Activated naive CD8-positive, alpha-beta T cell (primary cell): ENCODE results near the gene CCDC106.

Experiments
- H3K27ac Mint-ChIP-seq: one replicate; pipeline ENCODE4 v1.8.0; 2021; ENCODE audit warnings: mixed read lengths
- H3K27me3 Mint-ChIP-seq: one replicate; pipeline ENCODE4 v1.8.0; 2021; ENCODE audit warnings: mixed read lengths
- H3K36me3 Mint-ChIP-seq: one replicate; pipeline ENCODE4 v1.8.0; 2021; ENCODE audit warnings: mixed read lengths
- H3K4me1 Mint-ChIP-seq: one replicate; pipeline ENCODE4 v1.8.0; 2021; ENCODE audit warnings: low read depth, mixed read lengths
- H3K4me3 Mint-ChIP-seq: one replicate; pipeline ENCODE4 v1.8.0; 2021; ENCODE audit warnings: mild to moderate bottlenecking, mixed read lengths
- H3K9me3 Mint-ChIP-seq: one replicate; pipeline ENCODE4 v1.8.0; 2021; ENCODE audit warnings: low read depth, mixed read lengths

Gene CCDC106

GRCh38 chr19:55649268-55650125 is 1.5 kb downstream of the CCDC106 start:
- peak overlapping the region; percentile 85 for H3K4me3 Mint-ChIP-seq
- peaks cover 35% of the 10 kb centered on the region for H3K4me1 Mint-ChIP-seq
- H3K27me3 Mint-ChIP-seq = no peaks in the 10 kb centered on the region
- H3K9me3 Mint-ChIP-seq = no peaks in the 10 kb centered on the region
- no peaks in the 10 kb centered on the region for H3K36me3 Mint-ChIP-seq
- peak overlapping the region; percentile 78 for H3K27ac Mint-ChIP-seq

GRCh38 chr19:55650126-55650557 is 2.1 kb downstream of the CCDC106 start:
- H3K36me3 Mint-ChIP-seq = no peaks in the 10 kb centered on the region
- no peaks in the 10 kb centered on the region for H3K27me3 Mint-ChIP-seq
- no peaks in the 10 kb centered on the region for H3K9me3 Mint-ChIP-seq
- H3K27ac Mint-ChIP-seq = peak overlapping the region; percentile 28
- peak overlapping the region; percentile 77 for H3K4me3 Mint-ChIP-seq
- H3K4me1 Mint-ChIP-seq = peaks cover 35% of the 10 kb centered on the region

- Mint-ChIP-seq H3K9me3 (no peaks in the 10 kb centered on the region), H3K27ac (peak overlapping the region; percentile 28), H3K4me3 (peak overlapping the region; percentile 77), H3K4me1 (peaks cover 29% of the 10 kb centered on the region), H3K27me3 (no peaks in the 10 kb centered on the region), H3K36me3 (peaks cover 2% of the 10 kb centered on the region)
Measured at GRCh38 chr19:55650602-55651230, 2.7 kb downstream of the CCDC106 start.

GRCh38 chr19:55651236-55651635 is 3.2 kb downstream of the CCDC106 start:
- Mint-ChIP-seq H3K27ac (no peak overlapping the region), H3K27me3 (no peaks in the 10 kb centered on the region), H3K9me3 (no peaks in the 10 kb centered on the region), H3K4me1 (peaks cover 28% of the 10 kb centered on the region), H3K4me3 (peak overlapping the region; percentile 56), H3K36me3 (peaks cover 7% of the 10 kb centered on the region)

GRCh38 chr19:55652311-55653128 is 4.5 kb downstream of the CCDC106 start:
- Mint-ChIP-seq H3K27ac (peak overlapping the region; percentile 22), H3K4me1 (peaks cover 27% of the 10 kb centered on the region), H3K27me3 (no peaks in the 10 kb centered on the region), H3K36me3 (peaks cover 11% of the 10 kb centered on the region), H3K4me3 (peak overlapping the region; percentile 30), H3K9me3 (no peaks in the 10 kb centered on the region)

- H3K9me3 Mint-ChIP-seq = no peaks in the 10 kb centered on the region
- peaks cover 31% of the 10 kb centered on the region for H3K4me1 Mint-ChIP-seq
- peak overlapping the region; percentile 96 for H3K27ac Mint-ChIP-seq
- peaks cover 11% of the 10 kb centered on the region for H3K36me3 Mint-ChIP-seq
- no peaks in the 10 kb centered on the region for H3K27me3 Mint-ChIP-seq
- H3K4me3 Mint-ChIP-seq = peak overlapping the region; percentile 92
Measured at GRCh38 chr19:55653651-55654322, 5.8 kb downstream of the CCDC106 start.

- H3K9me3 Mint-ChIP-seq = no peaks in the 10 kb centered on the region
- H3K27ac Mint-ChIP-seq = peak overlapping the region; percentile 96
- H3K4me3 Mint-ChIP-seq = peak overlapping the region; percentile 92
- peaks cover 11% of the 10 kb centered on the region for H3K36me3 Mint-ChIP-seq
- H3K27me3 Mint-ChIP-seq = no peaks in the 10 kb centered on the region
- peaks cover 29% of the 10 kb centered on the region for H3K4me1 Mint-ChIP-seq
Measured at GRCh38 chr19:55654323-55654867, 6.4 kb downstream of the CCDC106 start.

- Mint-ChIP-seq H3K4me3 (peak within 1 kb of the TSS; percentile 98), H3K36me3 (peaks cover 13% of the 10 kb centered on the region), H3K4me1 (peaks cover 29% of the 10 kb centered on the region), H3K27me3 (no peaks in the 10 kb centered on the region), H3K9me3 (no peaks in the 10 kb centered on the region), H3K27ac (peak within 1 kb of the TSS; percentile 99)
Measured at GRCh38 chr19:55654868-55655647, 7.0 kb downstream of the CCDC106 start, which contains the start of gene U2AF2. Gene U2AF2 (plus strand): TSS chr19:55655035. CDS start chr19:55655105, 70 bp downstream.

GRCh38 chr19:55655648-55656040 is 7.6 kb downstream of the CCDC106 start:
- Mint-ChIP-seq H3K27me3 (no peaks in the 10 kb centered on the region), H3K9me3 (no peaks in the 10 kb centered on the region), H3K36me3 (peaks cover 13% of the 10 kb centered on the region), H3K4me1 (peaks cover 23% of the 10 kb centered on the region), H3K27ac (peak overlapping the region; percentile 99), H3K4me3 (peak overlapping the region; percentile 98)

GRCh38 chr19:55656552-55656951 is 8.5 kb downstream of the CCDC106 start:
- Mint-ChIP-seq H3K9me3 (no peaks in the 10 kb centered on the region), H3K27me3 (no peaks in the 10 kb centered on the region), H3K4me3 (peak overlapping the region; percentile 98), H3K27ac (peak overlapping the region; percentile 99), H3K36me3 (peaks cover 13% of the 10 kb centered on the region), H3K4me1 (peaks cover 21% of the 10 kb centered on the region)

- H3K36me3 Mint-ChIP-seq = peaks cover 15% of the 10 kb centered on the region
- H3K4me1 Mint-ChIP-seq = peaks cover 24% of the 10 kb centered on the region
- H3K9me3 Mint-ChIP-seq = no peaks in the 10 kb centered on the region
- H3K27ac Mint-ChIP-seq = peak overlapping the region; percentile 99
- no peaks in the 10 kb centered on the region for H3K27me3 Mint-ChIP-seq
- H3K4me3 Mint-ChIP-seq = peak overlapping the region; percentile 98
Measured at GRCh38 chr19:55656988-55657747, 9.2 kb downstream of the CCDC106 start.

- Mint-ChIP-seq H3K4me1 (peaks cover 36% of the 10 kb centered on the region), H3K27ac (no peak overlapping the region), H3K9me3 (no peaks in the 10 kb centered on the region), H3K4me3 (peak overlapping the region; percentile 98), H3K36me3 (peaks cover 15% of the 10 kb centered on the region), H3K27me3 (no peaks in the 10 kb centered on the region)
Measured at GRCh38 chr19:55658846-55659459, 10.9 kb downstream of the CCDC106 start.
